Kidney (tissue), 14 donors: ENCODE results near the gene NR2F1. TPM values are rescaled to one million over a fixed set of nuclear protein-coding genes. Genes with fewer than 3 reads are reported as not detected.

Experiments used
- DNase-seq, 5 donors: peaks; one replicate each; pipeline ENCODE4 v3.0.0-alpha.2; 2013 to 2020
- FAIRE-seq: peaks from 2 replicates; lab custom pipeline; 2012; peaks lifted over from hg19 to GRCh38; lab: Jason Lieb, UNC
- H3K27ac ChIP-seq, 2 donors: one replicate each; pipeline ENCODE4 v1.7.0; 2013; ENCODE audit warnings: low read depth in 2 of 2, low read length in 2 of 2, inconsistent platforms in 1 of 2
- H3K27me3 ChIP-seq: one replicate; pipeline ENCODE4 v1.7.1; 2013; ENCODE audit warnings: low read length, inconsistent platforms; ENCODE audit not compliant: control insufficient read depth, insufficient read depth
- H3K36me3 ChIP-seq, 3 donors: one replicate each; pipeline versions ENCODE4 v1.7.0 to v1.7.1; 2013; ENCODE audit warnings: low read length in 3 of 3, control low read depth in 1 of 3, inconsistent platforms in 1 of 3; ENCODE audit not compliant: insufficient read depth in 3 of 3, control insufficient read depth in 2 of 3
- H3K4me1 ChIP-seq, 3 donors: one replicate each; pipeline versions ENCODE4 v1.7.0 to v1.7.1; 2013; ENCODE audit warnings: low read length in 3 of 3, inconsistent platforms in 1 of 3, low read depth in 1 of 3; ENCODE audit not compliant: control insufficient read depth in 2 of 3, insufficient read depth in 2 of 3
- H3K4me3 ChIP-seq, 3 donors: one replicate each; pipeline versions ENCODE4 v1.7.0 to v1.8.1; 2013; ENCODE audit warnings: low read length in 3 of 3, control low read depth in 1 of 3, inconsistent platforms in 1 of 3
- H3K9ac ChIP-seq, 3 donors: one replicate each; pipeline versions ENCODE4 v1.7.0 to v1.7.1; 2013; ENCODE audit warnings: low read length in 3 of 3, control low read depth in 1 of 3, inconsistent platforms in 1 of 3
- H3K9me3 ChIP-seq, 3 donors: one replicate each; pipeline versions ENCODE4 v1.7.0 to v1.7.1; 2013; ENCODE audit warnings: low read length in 3 of 3, control low read depth in 1 of 3, inconsistent platforms in 1 of 3; ENCODE audit not compliant: control insufficient read depth in 2 of 3, insufficient read depth in 1 of 3
- CTCF ChIP-seq: IDR thresholded peaks from 3 replicates; pipeline ENCODE4 v1.5.1; 2012; ENCODE audit warnings: mild to moderate bottlenecking, moderate library complexity, borderline replicate concordance; ENCODE audit not compliant: insufficient read depth; ENCODE audit errors: extremely low read depth
- intact Hi-C: fragments of 100-400 bp; cut with DNase I; formaldehyde crosslinking; loops from one replicate; pipeline ENCODE4 v1.11.1; 2022
- polyA plus RNA-seq: library from polyadenylated mRNA; stranded (reverse); fragments of 350-450 nt; fragmentation: Illumina TruSeq; extraction: RNeasy Lipid Tissue Mini Kit (QIAGEN cat#74804); gene quantifications from one replicate; pipeline ENCODE4 v1.2.3, GENCODE V29; 2014; ENCODE audit warnings: low read depth, low replicate concordance; ENCODE audit not compliant: insufficient read depth
- total RNA-seq: library from RNA; stranded (reverse); fragmentation: NEBNext Ultra II Directional; extraction: Animal tissue kit (Norgen Biotek cat#: 25700); gene quantifications from one replicate; pipeline ENCODE4 v1.2.1, GENCODE V29; 2021
- donor health status: control.
- donor health status: control.
- donor health status: control.
- donor health status: control.
- donor health status: control.
- donor health status: DM: yes; HTN: yes; CAD: no.
- donor health status: Normal renal cell carcinoma (clear cell type).

NR2F1 gene
- total and polyA plus RNA-seq, 2 donors from 2014 or later = 22.8 to 49.5 TPM

- TF ChIP-seq CTCF = no peak
- intact Hi-C loops = no loop called here
- no peaks in the 10 kb centered on the region for H3K27me3 ChIP-seq
- DNase-seq = peak; percentile 53 to 73 (median 60)
- no peaks in the 10 kb centered on the region for H3K9me3 ChIP-seq
- H3K4me1 ChIP-seq = peaks cover 5 to 14% (median 5%) of the 10 kb centered on the region in 3 donors
- peak overlapping the region; percentile 29 to 98 (median 87) for H3K9ac ChIP-seq
- H3K4me3 ChIP-seq = peak overlapping the region; percentile 64 to 97 (median 76)
- peak overlapping the region; percentile 74 to 76 for H3K27ac ChIP-seq
- FAIRE-seq = no peak
- H3K36me3 ChIP-seq = peaks cover 0 to 6% (median 0%) of the 10 kb centered on the region in 3 donors
Measured at GRCh38 chr5:93587597-93588351, 4.8 kb downstream of the NR2F1 start.

GRCh38 chr5:93588352-93589151 is 5.5 kb downstream of the NR2F1 start:
- H3K27me3 ChIP-seq = no peaks in the 10 kb centered on the region

GRCh38 chr5:93589152-93589828 is 6.3 kb downstream of the NR2F1 start:
- TF ChIP-seq CTCF = no peak
- Histone ChIP-seq H3K9ac (peak overlapping the region; percentile 29 to 85 (median 77)), H3K27me3 (no peaks in the 10 kb centered on the region), H3K27ac (peak overlapping the region; percentile 14 to 67), H3K36me3 (peaks cover 0 to 6% (median 0%) of the 10 kb centered on the region in 3 donors), H3K4me1 (peaks cover 5 to 14% (median 5%) of the 10 kb centered on the region in 3 donors), H3K4me3 (peak overlapping the region; percentile 29 to 92 (median 61)), H3K9me3 (no peaks in the 10 kb centered on the region)
- DNase-seq = peak in 3 of 5 donors; percentile 15 to 48 (median 34)
- intact Hi-C loops = no loop called here
- no peak for FAIRE-seq

More at GRCh38 chr5:93588352-93589151, 5.5 kb downstream of the NR2F1 start:
- Histone ChIP-seq H3K4me3 (peak overlapping the region; percentile 64 to 97 (median 76)), H3K9ac (peak overlapping the region; percentile 29 to 98 (median 87)), H3K9me3 (no peaks in the 10 kb centered on the region), H3K27ac (peak overlapping the region; percentile 74 to 76), H3K4me1 (peaks cover 5 to 14% (median 5%) of the 10 kb centered on the region in 3 donors), H3K36me3 (peaks cover 0 to 6% (median 0%) of the 10 kb centered on the region in 3 donors)
- no peak for TF ChIP-seq CTCF
- DNase-seq (peak in 4 of 5 donors; percentile 70 to 79 (median 72)), FAIRE-seq (no peak)
- intact Hi-C loops = no loop called here
